Pancreas (tissue), 10 donors: ENCODE measurements around the gene SMCO4. TPM values are rescaled to one million over a fixed set of nuclear protein-coding genes. Genes with fewer than 3 reads are reported as not detected.

Experiments used
- ATAC-seq, 4 donors: fragments of 200-7000 bp; cut with Tn5 transposase; one replicate each; pipeline versions ENCODE4 v1.8.0 to v1.9.1; 2020; ENCODE audit warnings: mild to moderate bottlenecking in 4 of 4, moderate library complexity in 4 of 4
- DNase-seq, 6 donors: peaks; one replicate each; pipeline ENCODE4 v3.0.0-alpha.2; 2020
- FAIRE-seq: peaks from 2 replicates; lab custom pipeline; 2012; peaks lifted over from hg19 to GRCh38; lab: Jason Lieb, UNC
- H3K27ac ChIP-seq, 4 donors: fragments of 200-600 bp; sonication (generic); 1 replicate in 3 of 4; 2 replicates in 1 of 4; pipeline versions ENCODE4 v1.5.0 to v1.8.0; 2020
- H3K27me3 ChIP-seq, 4 donors: fragments of 200-600 bp; one replicate each; pipeline ENCODE4 v1.8.0; 2021
- H3K36me3 ChIP-seq, 3 donors: fragments of 200-600 bp; sonication (generic) in 1 of 3; one replicate each; pipeline versions ENCODE4 v1.5.0 to v1.8.0; 2020 to 2021
- H3K4me1 ChIP-seq, 3 donors: fragments of 200-600 bp; one replicate each; pipeline ENCODE4 v1.8.0; 2021
- H3K4me3 ChIP-seq, 4 donors: fragments of 200-600 bp; sonication (generic) in 2 of 4; one replicate each; pipeline versions ENCODE4 v1.5.0 to v1.8.0; 2020 to 2021
- H3K9me3 ChIP-seq, 4 donors: fragments of 200-600 bp; one replicate each; pipeline ENCODE4 v1.8.0; 2021
- WGBS, 2 donors: extraction: QIAGEN DNeasy Blood & Tissue Kit; methylation state at CpG; one replicate each; pipeline ENCODE4 v1.1.7; 2013; 5-methylcytosine and 5-hydroxymethylcytosine counted together
- intact Hi-C, 3 donors: fragments of 100-400 bp; cut with DNase I; formaldehyde crosslinking; loops; one replicate each; pipeline versions ENCODE4 v1.11.1 to v1.14.2; 2022
- polyA plus RNA-seq, 2 donors: library from polyadenylated mRNA; stranded (reverse); fragments of 200-250 nt; gene quantifications; one replicate each; pipeline ENCODE4 v1.2.3, GENCODE V29; 2013
- total RNA-seq, 6 donors: library from RNA; stranded (reverse); fragmentation: NEBNext Ultra II Directional in 4 of 6; extraction: Animal tissue kit (Norgen Biotek cat#: 25700) in 4 of 6; gene quantifications; one replicate each; pipeline versions ENCODE4 v1.2.1 to v1.2.4, GENCODE V29; 2021 to 2023
- TF ChIP-seq, protein P1 (sequence below), 4 donors: fragments of 200-600 bp; sonication (generic) in 3 of 4; IDR thresholded peaks; one replicate each; pipeline versions ENCODE4 v1.5.0 to v1.8.0; 2021; ENCODE audit warnings: antibody characterized with exemption in 4 of 4
- donor health status: healthy with polysubstance abuse.
- donor health status: DM: no; HTN: no; CAD: no; lungs with moderate emphysema.
- donor health status: DM: no; HTN: no; CAD: no.
- donor health status: control.
- donor health status: control.
- donor health status: Bipolar disorder and iron deficiency.
- donor health status: DM: yes; HTN: yes; CAD: no.
- donor health status: DM: no; HTN: no; CAD: no.
- donor health status: DM: no; HTN: no; CAD: no.
- donor health status: DM: yes; HTN: yes; CAD: no.

The SMCO4 gene
- total and polyA plus RNA-seq, 8 donors = 15.6 to 41.8 (median 19.6) TPM

DNA sequence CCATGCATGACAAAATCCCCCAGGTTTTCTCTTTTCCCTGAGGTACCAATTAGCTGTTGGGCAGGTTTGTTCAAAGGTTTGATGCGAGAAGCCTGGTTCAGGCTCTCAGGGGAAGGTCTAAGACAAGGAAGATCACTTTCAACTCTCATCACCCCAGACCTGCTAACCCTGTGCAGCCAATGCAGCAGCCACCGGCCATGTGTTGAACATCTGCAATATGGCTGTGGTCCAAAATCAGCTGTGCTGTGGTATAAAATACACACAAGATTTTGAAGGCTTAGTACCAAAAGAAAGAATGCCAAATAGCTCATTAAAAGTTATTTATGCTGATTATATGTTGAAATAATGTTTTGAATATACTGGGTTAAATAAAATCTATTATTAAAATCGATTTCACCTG, 58.5 kb downstream of the SMCO4 start:
- no peak for DNase-seq
- Histone ChIP-seq H3K36me3 (no peaks in the 10 kb centered on the region), H3K9me3 (no peaks in the 10 kb centered on the region), H3K27ac (no peak overlapping the region), H3K4me1 (peaks cover 4 to 7% (median 5%) of the 10 kb centered on the region in 3 donors), H3K4me3 (no peak overlapping the region), H3K27me3 (no peaks in the 10 kb centered on the region)
- 57 to 58% methylated on average over 3 of the region's 3 CpGs for WGBS, 2 donors
- FAIRE-seq = no peak
- no peak for ATAC-seq
- intact Hi-C loops = no loop called here
- TF ChIP-seq, protein P1, sequence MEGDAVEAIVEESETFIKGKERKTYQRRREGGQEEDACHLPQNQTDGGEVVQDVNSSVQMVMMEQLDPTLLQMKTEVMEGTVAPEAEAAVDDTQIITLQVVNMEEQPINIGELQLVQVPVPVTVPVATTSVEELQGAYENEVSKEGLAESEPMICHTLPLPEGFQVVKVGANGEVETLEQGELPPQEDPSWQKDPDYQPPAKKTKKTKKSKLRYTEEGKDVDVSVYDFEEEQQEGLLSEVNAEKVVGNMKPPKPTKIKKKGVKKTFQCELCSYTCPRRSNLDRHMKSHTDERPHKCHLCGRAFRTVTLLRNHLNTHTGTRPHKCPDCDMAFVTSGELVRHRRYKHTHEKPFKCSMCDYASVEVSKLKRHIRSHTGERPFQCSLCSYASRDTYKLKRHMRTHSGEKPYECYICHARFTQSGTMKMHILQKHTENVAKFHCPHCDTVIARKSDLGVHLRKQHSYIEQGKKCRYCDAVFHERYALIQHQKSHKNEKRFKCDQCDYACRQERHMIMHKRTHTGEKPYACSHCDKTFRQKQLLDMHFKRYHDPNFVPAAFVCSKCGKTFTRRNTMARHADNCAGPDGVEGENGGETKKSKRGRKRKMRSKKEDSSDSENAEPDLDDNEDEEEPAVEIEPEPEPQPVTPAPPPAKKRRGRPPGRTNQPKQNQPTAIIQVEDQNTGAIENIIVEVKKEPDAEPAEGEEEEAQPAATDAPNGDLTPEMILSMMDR (IDR thresholded peaks at IDR 0.05) = no peak

DNA sequence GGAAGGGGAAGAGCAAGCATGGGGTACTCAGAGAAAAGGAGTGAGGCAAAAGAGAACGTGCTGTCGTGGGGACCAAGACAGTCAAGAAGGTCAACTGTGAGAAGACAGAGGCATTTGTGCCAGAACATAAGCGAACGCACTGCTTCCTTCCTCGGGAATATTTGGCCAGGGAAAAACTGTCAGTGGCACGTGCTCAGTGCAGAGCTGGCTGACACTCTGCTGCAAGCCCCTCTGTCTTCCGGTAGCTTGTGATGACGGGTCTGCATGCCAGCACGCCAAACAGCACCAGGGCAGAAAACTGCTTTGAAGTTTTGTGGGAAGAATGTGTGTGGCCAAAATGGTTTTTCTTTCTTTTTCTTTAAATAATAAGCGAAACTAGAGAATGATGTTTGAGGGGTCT, 60.6 kb downstream of the SMCO4 start:
- 83 to 93% methylated on average over 10 of the region's 10 CpGs for WGBS, 2 donors
- Histone ChIP-seq H3K27ac (no peak overlapping the region), H3K4me3 (no peak overlapping the region), H3K36me3 (no peaks in the 10 kb centered on the region), H3K9me3 (no peaks in the 10 kb centered on the region), H3K27me3 (no peaks in the 10 kb centered on the region), H3K4me1 (peaks cover 4 to 7% (median 5%) of the 10 kb centered on the region in 3 donors)
- TF ChIP-seq, protein P1 (IDR thresholded peaks at IDR 0.05) = no peak
- FAIRE-seq (no peak), DNase-seq (no peak), ATAC-seq (no peak)
- intact Hi-C loops = no loop called here

DNA sequence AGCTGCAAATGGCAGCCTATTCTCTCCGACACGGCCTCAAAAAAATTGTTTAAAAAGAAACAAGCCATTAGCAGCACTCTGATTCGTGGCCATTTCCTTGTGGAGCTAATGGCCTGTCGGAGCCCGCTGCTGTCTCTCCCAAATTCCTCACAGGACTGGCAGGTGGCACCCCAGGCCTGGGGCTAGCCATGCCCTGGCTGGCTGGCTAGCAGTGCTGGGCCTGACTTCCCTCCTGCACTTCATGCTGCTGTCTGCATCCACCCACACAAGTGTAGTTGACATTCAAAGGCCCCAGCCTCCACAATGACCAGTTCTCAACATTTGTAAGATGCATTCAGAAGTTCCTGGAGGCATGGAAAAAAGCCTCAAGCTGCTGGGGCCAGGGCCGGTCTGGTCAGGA, 61.5 kb downstream of the SMCO4 start:
- TF ChIP-seq, protein P1 (IDR thresholded peaks at IDR 0.05) = no peak
- no peak overlapping the region for H3K27ac ChIP-seq
- H3K4me1 ChIP-seq = peaks cover 0 to 5% (median 4%) of the 10 kb centered on the region in 3 donors
- no peak for DNase-seq
- H3K9me3 ChIP-seq = no peaks in the 10 kb centered on the region
- H3K36me3 ChIP-seq = no peaks in the 10 kb centered on the region
- WGBS, 2 donors = 92 to 93% methylated on average over 6 of the region's 6 CpGs
- intact Hi-C loops = no loop called here
- H3K27me3 ChIP-seq = no peaks in the 10 kb centered on the region
- peak; percentile 26 to 71 (median 44) for ATAC-seq
- no peak overlapping the region for H3K4me3 ChIP-seq
- no peak for FAIRE-seq

DNA sequence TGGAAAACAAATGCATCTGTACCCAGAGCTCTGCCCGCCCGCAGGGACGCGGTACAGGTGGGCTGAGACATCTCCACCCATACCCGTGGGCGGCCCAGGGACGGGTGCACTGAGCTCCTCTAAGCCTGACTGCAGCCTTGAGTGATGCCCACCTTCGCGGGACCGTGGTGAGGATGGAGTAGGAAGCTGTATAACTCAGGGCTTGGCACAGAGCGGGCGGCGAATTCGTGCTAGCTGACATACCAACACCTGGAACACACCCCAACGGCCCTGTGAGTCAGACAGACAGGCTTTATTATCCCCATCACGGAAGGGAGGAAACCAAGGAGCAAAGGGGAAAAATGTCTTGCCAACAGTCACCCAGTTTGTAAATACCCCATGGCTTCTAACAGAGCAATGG, 61.9 kb downstream of the SMCO4 start:
- DNase-seq (no peak), ATAC-seq (no peak), FAIRE-seq (no peak)
- Histone ChIP-seq H3K4me1 (peaks cover 0 to 5% (median 4%) of the 10 kb centered on the region in 3 donors), H3K27ac (no peak overlapping the region), H3K27me3 (no peaks in the 10 kb centered on the region), H3K36me3 (no peaks in the 10 kb centered on the region), H3K9me3 (no peaks in the 10 kb centered on the region), H3K4me3 (no peak overlapping the region)
- intact Hi-C loops = no loop called here
- 92 to 97% methylated on average over 16 of the region's 16 CpGs for WGBS, 2 donors
- TF ChIP-seq, protein P1 (IDR thresholded peaks at IDR 0.05) = no peak

DNA sequence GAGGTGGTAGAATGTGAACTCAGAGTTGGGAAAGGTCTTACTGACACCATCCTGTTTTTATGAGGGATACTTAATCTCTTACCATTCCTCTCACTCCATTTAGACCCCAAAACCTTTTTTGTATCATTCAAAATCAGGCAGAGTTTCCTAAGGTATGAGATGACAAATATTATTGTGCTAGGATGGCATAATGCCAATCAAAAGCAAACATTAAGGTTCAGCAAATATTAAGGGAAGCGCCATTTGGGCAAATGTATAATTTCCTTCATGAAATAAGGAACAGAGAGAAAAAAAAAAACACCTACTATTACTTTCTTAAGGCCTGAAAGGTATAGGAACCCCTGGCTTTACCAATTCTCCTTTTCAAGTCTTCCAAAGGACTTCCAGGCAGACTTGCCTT, 62.4 kb downstream of the SMCO4 start:
- WGBS, 2 donors = 19 to 37% methylated on average over 1 of the region's 1 CpG
- DNase-seq = no peak
- Histone ChIP-seq H3K36me3 (no peaks in the 10 kb centered on the region), H3K27ac (no peak overlapping the region), H3K4me3 (no peak overlapping the region), H3K27me3 (no peaks in the 10 kb centered on the region), H3K9me3 (no peaks in the 10 kb centered on the region), H3K4me1 (peaks cover 0 to 5% (median 4%) of the 10 kb centered on the region in 3 donors)
- no peak for ATAC-seq
- FAIRE-seq = no peak
- intact Hi-C loops = no loop called here
- TF ChIP-seq, protein P1 (IDR thresholded peaks at IDR 0.05) = no peak
